M059J (cell line): ENCODE results near the gene TNNT1. TPM values are rescaled to one million over a fixed set of nuclear protein-coding genes. Genes with fewer than 3 reads are reported as not detected.
"Not testable (repeated sequence)": the region's sequence is repeated elsewhere in the genome, so short reads cannot be mapped to it uniquely, and the experiment has no call there.

Experiments used
- DNase-seq: peaks from one replicate; pipeline ENCODE4 v3.0.0-alpha.2; 2012; ENCODE audit warnings: low read depth
- total RNA-seq: library from RNA; depleted of rRNA; stranded (reverse); fragments of >200 nt; shearing (Covaris generic); gene quantifications from 2 replicates; pipeline ENCODE4 v1.2.3, GENCODE V29; 2014

TNNT1 gene
- total RNA-seq, 1 experiment from 2014 or later = 25.5 TPM

DNA sequence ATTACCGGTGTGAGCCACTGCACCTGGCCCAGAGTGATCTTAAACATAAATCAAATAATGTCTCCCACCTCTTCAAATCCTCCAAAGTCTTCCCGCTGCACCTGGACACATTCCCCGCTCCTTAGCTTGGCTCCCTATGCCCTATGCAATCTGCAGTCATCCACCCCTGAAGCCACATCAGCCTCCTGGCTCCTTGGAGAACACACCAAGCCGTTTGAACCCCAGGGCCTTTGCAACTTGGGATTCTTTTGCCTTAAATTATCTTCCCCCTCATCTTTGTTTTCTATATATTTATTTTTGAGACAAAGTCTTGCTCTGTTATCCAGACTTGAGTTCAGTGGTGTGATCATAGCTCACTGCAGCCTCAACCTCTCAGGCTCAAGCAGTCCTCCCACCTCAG, 20.1 kb upstream of the TNNT1 start:
- no peak for DNase-seq

- peak; percentile 97 for DNase-seq
These were observed 17.7 kb upstream of the TNNT1 start, which contains the start of gene DNAAF3 for GRCh38 chr19:55166530-55167268. Gene DNAAF3, minus strand, starts transcription at chr19:55166613. Its CDS starts 200 bp downstream, at chr19:55166413.

- DNase-seq = peak; percentile 77
These were observed 17.0 kb upstream of the TNNT1 start for GRCh38 chr19:55165952-55166529.

DNA sequence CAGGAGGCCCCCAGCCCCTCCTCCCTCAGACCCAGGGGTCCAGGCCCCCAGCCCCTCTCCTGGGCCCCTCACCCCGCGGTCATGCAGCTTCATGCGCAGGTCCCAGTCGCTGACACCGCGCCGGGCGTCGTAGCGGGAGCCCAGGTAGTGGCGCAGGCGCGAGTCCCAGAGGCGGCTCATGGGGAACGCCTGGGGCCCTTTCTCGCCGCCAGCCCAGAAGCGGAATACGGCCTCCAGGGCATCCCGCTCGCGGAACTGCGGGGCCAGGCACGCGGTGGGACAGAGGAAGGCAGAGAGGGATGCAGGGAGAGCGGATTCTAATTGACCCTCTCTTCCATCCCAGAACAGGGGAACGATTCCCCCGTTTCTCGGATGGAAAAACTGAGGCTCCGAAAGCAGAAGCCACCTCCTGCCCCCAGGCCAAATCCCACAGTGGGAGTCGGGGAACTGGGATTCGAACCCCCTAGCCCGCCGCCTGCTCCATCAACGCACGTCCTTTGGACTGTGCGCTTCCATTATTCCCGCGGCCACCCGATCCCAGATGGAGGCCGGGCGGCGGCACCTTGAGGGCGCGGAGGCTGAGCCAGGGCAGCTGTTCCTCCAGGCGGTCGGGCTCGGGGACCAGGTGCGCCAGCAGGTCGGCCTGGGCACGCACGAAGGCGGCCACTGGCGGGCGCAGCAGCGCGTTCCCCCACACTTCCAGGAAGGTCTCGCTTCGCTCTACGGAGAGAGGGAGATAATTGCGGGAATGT, 12.7 kb upstream of the TNNT1 start:
- no peak for DNase-seq

DNA sequence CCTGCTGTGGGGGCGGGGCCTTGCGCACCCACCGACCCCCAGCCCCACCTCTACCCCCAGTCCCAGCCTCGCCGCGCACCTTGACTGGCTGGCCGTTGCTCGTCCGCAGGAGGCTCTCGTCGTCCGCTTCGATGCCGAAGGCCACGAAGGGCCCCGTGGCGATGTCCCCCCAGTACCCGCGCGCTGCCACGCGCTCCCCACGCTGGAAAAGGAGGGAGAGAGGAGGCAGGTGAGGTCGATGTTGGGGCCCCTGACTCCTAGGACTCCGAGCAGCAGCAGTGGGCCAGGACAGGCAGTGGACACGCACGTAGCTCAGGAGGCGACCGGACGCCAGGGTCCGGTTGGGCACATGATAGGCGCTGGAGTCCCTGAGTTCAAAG, 12.0 kb upstream of the TNNT1 start:
- DNase-seq = no peak

DNA sequence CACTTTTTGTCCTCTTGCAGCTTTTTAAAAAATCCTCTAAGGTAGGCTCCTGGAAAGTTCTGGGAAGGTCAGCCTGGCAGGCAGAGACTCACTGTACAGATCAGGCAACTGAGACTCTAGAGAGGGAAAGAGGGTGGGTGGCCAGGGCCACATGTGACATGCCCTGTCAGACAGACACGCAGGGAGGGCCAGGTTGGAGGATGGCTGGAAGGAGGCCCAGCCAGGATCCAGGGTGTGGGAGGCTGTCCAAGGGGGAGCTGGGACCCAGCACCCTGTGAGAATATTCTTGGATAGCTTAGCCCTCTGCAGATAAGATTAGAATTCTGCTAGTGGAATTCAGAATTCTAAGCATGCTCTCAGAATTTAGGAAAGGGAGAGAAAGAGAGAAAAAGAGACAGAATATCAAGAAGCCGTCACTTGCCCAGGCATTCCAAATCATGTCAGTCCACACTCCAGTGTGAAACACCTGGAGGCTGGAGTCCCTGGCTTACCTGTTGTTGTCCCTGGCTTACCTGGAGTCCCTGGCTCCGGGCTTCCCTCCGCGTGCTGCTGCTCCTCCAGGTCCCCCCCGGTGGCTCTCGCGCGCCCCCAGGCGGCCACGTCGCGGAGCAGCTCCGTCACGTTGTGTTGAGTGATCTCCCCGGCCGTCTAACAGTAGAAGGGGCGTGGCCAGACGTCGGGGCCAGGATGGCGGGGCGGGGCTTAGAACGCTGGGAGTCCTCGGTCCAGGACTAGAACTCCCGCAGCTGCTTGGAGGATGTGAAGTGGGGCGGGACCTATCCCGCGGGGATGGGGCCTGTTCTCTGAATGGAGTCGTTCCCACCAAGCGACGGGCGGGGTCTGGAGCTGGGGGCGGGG, 11.4 kb upstream of the TNNT1 start:
- DNase-seq = peak; percentile 88

GRCh38 chr19:55158848-55159749, 10.1 kb upstream of the TNNT1 start:
- peak; percentile 63 for DNase-seq

GRCh38 chr19:55158423-55158822, 9.4 kb upstream of the TNNT1 start:
- no peak for DNase-seq

- no peak for DNase-seq
These were observed 8.3 kb upstream of the TNNT1 start, which contains the start of gene TNNI3 for GRCh38 chr19:55157064-55157908. Gene TNNI3, minus strand, starts transcription at chr19:55157732. Its CDS starts 143 bp downstream, at chr19:55157589.

DNA sequence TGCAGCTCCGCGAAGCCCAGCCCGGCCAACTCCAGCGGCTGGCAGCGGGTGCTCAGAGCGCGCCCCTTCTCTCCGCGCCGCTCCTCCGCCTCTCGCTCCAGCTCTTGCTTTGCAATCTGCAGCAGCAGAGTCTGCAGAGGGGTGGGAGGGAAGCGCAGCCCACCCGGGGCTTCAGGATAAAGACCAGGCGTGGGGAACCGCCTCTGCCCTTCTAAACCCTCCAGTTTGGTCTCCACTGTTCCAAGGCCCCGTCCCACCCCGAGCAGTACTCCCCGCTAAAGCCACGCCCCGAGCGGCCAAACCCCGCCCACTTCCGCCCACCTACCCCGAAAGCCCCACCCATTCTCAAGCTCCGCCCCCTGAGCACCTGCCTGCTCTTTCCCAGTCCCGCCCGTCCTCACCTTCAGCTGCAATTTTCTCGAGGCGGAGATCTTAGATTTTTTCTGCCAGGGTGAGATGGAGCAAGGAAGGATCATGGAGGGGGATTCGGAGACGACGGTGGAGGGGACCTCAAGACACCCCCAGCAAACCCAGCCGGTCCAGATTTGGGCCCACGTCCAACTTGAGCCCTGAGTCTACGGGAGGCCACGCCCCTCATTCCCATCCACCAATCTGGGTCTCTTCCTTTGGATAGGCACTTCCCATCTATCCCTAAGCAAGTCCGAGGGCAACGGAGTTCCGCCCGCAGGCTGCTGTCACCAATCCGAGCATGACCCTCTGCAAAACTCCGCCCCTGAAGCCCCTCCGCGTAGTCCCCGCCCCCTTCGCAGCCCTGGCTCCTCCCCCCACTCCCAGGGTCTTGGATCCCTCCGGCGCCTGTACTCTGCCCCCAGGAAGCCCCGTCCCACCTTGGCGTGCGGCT, 7.4 kb upstream of the TNNT1 start:
- DNase-seq = peak; percentile 46

DNA sequence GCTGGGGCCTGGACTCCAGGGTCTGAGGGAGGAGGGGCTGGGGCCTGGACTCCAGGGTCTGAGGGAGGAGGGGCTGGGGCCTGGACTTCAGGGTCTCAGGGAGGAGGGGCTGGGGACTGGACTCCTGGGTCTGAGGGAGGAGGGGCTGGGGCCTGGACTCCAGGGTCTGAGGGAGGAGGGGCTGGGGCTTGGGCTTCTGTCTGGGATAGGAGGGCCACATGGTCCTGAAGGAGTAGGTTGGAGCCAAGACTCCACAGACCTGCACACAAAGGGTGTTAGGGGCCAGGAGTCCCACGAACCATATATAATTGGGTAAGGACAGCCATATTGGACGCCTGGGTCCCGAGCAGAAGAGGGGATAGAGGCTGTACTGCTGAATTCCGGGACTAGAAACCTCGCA, 6.8 kb upstream of the TNNT1 start:
- not testable (repeated sequence) for DNase-seq

DNA sequence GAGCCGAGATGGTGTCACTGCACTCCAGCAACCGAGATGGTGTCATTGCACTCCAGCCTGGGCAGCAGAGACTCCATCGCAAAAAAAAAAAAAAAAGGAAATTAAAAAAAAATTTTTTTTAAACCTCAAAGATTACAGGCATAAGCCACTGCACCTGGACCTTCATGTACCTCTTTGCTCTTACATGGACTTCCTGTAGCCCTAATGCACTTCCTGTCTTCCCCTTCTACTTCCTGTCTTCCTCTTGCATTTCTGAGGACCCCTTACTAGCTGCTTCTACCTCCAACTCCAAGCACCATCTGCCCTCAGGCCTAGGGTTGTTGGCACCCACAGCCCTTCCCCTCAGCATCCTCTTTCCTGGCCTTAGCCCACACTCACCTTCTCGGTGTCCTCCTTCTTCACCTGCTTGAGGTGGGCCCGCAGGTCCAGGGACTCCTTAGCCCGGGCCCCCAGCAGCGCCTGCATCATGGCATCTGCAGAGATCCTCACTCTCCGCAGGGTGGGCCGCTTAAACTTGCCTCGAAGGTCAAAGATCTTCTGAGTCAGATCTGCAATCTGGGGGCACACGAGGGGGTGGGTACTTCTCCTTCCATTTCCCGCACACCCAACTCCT, 4.8 kb upstream of the TNNT1 start:
- DNase-seq = no peak

- no peak for DNase-seq
These were observed 3.0 kb upstream of the TNNT1 start for GRCh38 chr19:55152017-55152416.

- no peak for DNase-seq
These were observed 1.3 kb downstream of the TNNT1 start for GRCh38 chr19:55147545-55148251.

DNA sequence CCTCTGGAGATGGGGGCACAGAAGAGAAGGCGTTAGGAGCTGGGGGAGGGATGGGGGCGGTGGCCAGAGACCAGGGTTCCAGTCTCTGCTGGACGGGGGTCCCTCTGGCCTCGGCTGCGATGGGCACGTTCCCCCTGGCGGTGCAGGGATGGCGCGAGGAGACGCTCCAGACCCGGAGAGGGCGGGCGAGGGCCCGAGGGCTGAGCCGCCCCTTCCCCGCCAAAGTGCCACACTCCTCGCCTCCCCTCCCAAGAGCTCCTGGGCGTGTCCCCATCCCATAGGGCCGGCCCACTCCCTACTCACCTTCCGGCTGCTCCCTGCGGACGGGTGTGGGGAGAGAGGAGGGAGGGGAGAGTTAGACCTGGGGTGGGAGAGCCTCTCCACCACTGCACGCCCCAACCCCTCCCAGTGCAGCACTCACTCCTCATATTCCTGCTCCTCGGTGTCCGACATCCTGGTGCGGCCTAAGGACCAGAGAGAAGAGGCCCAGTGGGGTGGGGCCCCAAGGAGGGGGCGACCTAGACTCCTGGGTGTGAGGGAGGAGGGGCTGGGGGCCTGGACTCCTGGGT, 2.2 kb downstream of the TNNT1 start:
- peak; percentile 54 for DNase-seq

DNA sequence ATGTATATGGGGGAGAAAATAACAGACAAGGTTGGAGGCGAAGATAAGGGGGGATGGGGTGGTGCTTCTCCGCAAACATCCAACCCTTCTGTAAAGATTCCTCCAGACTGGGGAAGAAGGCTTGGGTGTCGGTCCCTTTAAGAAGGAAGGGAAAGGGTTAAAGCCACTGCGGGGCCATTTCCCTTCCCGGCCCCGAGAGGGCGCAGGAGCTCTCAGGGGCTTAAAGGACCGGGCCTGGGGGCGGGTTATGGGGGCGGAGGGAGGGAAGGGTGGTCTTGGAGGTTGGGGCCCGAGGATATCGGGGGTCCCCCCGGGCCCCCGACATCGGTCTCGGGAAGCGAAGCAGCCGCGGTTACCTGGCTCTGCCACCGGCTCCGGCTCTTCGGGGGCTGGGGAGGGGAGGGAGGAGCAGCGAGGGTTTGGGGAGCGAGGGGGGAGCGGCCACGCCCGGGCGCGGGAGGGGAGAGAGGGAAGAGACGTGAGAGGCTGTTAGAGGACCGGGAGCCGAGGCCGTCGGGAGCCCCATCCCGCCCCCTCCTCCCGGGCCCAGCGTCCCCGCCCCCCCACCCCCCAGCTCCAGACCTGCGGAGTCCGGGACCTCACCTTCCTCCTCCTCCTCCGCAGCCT, 2.8 kb downstream of the TNNT1 start:
- DNase-seq = peak; percentile 45

DNA sequence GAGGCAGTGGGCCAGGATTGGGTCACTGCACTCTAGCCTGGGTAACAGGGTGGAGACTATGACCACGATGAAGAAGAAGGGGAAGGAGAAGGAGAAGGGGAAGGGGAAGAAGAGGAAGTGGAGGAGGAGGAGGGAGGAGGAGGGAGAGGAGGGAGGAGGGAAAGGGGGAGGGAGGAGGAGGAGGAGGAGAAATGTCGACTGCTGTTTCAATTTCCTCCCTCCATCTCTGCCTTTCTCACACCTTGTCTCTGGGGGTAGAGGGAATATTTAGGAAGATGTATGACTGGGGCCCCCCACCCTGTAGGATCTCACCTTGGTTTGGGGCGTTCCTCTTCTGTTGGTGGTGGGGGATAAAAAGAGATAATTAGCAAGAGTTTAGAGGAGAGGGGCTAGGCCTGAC, 3.8 kb downstream of the TNNT1 start:
- DNase-seq = no peak
